Endothelial cell of umbilical vein (primary cell): ENCODE data around the gene ANGEL2.

ENCODE experiments used
- JUN ChIP-seq: IDR thresholded peaks from 2 replicates; pipeline ENCODE4 v1.6.1; 2011; ENCODE audit warnings: borderline replicate concordance, low read depth; ENCODE audit not compliant: insufficient read length, insufficient read depth
- POLR2A ChIP-seq: IDR thresholded peaks from 2 replicates; pipeline ENCODE4 v1.6.1; 2012; ENCODE audit warnings: low read depth, mild to moderate bottlenecking, control low read depth, low read length
- TF ChIP-seq, protein P1 (sequence below): IDR thresholded peaks from 2 replicates; pipeline ENCODE4 v1.6.1; 2011; ENCODE audit not compliant: insufficient read depth, insufficient read length

DNA sequence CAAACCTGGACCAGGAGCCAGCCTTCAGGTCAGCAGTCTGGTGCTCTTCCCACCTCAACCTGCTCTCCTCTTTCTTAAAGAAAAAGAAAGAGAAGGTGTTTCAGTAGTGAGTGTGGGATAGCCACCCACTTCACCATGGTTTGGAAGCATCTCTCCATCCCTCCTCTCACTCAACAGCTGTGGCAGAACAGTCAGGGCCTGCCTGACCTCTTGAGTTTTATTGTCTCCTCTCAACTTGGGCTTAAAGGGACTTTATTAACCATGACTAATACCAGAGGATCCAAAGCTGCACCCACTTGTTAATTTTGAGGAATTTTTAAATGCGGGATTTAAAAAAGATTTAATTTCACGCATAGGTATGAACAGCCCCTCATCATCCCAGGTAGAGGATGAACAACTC is 65.9 kb downstream of the ANGEL2 start:
- TF ChIP-seq, protein P1, sequence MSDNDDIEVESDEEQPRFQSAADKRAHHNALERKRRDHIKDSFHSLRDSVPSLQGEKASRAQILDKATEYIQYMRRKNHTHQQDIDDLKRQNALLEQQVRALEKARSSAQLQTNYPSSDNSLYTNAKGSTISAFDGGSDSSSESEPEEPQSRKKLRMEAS = no peak
- no peak for TF ChIP-seq JUN
- TF ChIP-seq POLR2A = no peak
